PC-9 (cell line): ENCODE measurements around the gene MICOS13. TPM values are rescaled to one million over a fixed set of nuclear protein-coding genes. Genes with fewer than 3 reads are reported as not detected.

Experiments used
- BruUV-seq: library from RNA; stranded (reverse); fragments of 400-500 nt; replicated peaks from 2 replicates; lab custom pipeline; 2021; lab: Mats Ljungman, UMichigan
- CTCF ChIA-PET: fragments of 300-600 bp; sonication (Branson Sonifier 250); formaldehyde crosslinking; loops from one replicate; lab custom pipeline; 2022; ENCODE audit warnings: antibody characterized with exemption; lab: Charles Lee
- POLR2A ChIA-PET: fragments of 300-600 bp; sonication (Branson Sonifier 250); formaldehyde crosslinking; loops from one replicate; lab custom pipeline; 2022; ENCODE audit warnings: antibody characterized with exemption; ENCODE audit not compliant: unreplicated experiment; lab: Charles Lee
- DNase-seq, 2 experiments: peaks; one replicate each; pipeline versions ENCODE4 v3.0.0 to v3.0.0-alpha.2; 2015 to 2022; ENCODE audit warnings: mixed read lengths in 1 of 2
- H2AFZ ChIP-seq: fragments of 200-600 bp; sonication (generic); 2 replicates; pipeline ENCODE4 v1.8.1; 2017; ENCODE audit warnings: antibody characterized with exemption
- H3F3A ChIP-seq: fragments of 200-600 bp; sonication (generic); 2 replicates; pipeline ENCODE4 v1.8.1; 2017; ENCODE audit warnings: antibody characterized with exemption, mild to moderate bottlenecking, low read depth; ENCODE audit not compliant: insufficient read depth
- H3K27ac ChIP-seq: fragments of 200-600 bp; sonication (generic); 2 replicates; pipeline ENCODE4 v1.6.1; 2016; ENCODE audit warnings: mixed run types
- H3K27me3 ChIP-seq: fragments of 200-600 bp; sonication (generic); 2 replicates; pipeline ENCODE4 v1.6.1; 2016; ENCODE audit warnings: low read depth, mixed run types; ENCODE audit not compliant: insufficient read depth
- H3K36me3 ChIP-seq: fragments of 200-600 bp; sonication (generic); 2 replicates; pipeline ENCODE4 v1.6.1; 2016; ENCODE audit warnings: low read depth, mixed run types
- H3K4me1 ChIP-seq: fragments of 200-600 bp; sonication (generic); replicated peaks from 2 replicates; pipeline ENCODE4 v1.6.1; 2016; ENCODE audit warnings: mixed run types; ENCODE audit not compliant: insufficient read depth
- H3K4me2 ChIP-seq: fragments of 200-600 bp; sonication (generic); 2 replicates; pipeline ENCODE4 v1.6.1; 2017; ENCODE audit warnings: mixed run types
- H3K4me3 ChIP-seq: fragments of 200-600 bp; sonication (generic); 2 replicates; pipeline ENCODE4 v1.6.1; 2016; ENCODE audit warnings: mixed run types
- H3K79me2 ChIP-seq: fragments of 200-600 bp; sonication (generic); 2 replicates; pipeline ENCODE4 v1.6.1; 2017; ENCODE audit warnings: low read depth, mixed run types
- H3K9me2 ChIP-seq: fragments of 200-600 bp; sonication (generic); 2 replicates; pipeline ENCODE4 v1.8.1; 2017; ENCODE audit warnings: mild to moderate bottlenecking; ENCODE audit not compliant: insufficient read depth
- H3K9me3 ChIP-seq: fragments of 200-600 bp; sonication (generic); 2 replicates; pipeline ENCODE4 v1.8.1; 2016; ENCODE audit warnings: low read depth; ENCODE audit not compliant: insufficient read depth
- H4K20me1 ChIP-seq: fragments of 200-600 bp; sonication (generic); 2 replicates; pipeline ENCODE4 v1.8.1; 2017; ENCODE audit not compliant: insufficient read depth
- EZH2 ChIP-seq: fragments of 200-600 bp; sonication (generic); IDR thresholded peaks from 2 replicates; pipeline ENCODE4 v1.8.0; 2017; ENCODE audit warnings: antibody characterized with exemption, low read depth
- intact Hi-C: fragments of 100-400 bp; cut with micrococcal nuclease; formaldehyde crosslinking; loops from one replicate; pipeline ENCODE4 v1.10.0; 2022; ENCODE audit not compliant: unreplicated experiment
- total RNA-seq: library from RNA; stranded (reverse); gene quantifications from 2 replicates; pipeline ENCODE4 v1.2.3, GENCODE V29; 2021
- TF ChIP-seq, protein P1 (sequence below): fragments of 200-600 bp; sonication (generic); conservative IDR thresholded peaks from 2 replicates; pipeline ENCODE4 v1.6.1; 2017; ENCODE audit warnings: mixed run types, antibody characterized with exemption, mild to moderate bottlenecking, moderate library complexity

Gene MICOS13
- total RNA-seq, 1 experiment from 2014 or later: 34.7 TPM

DNA sequence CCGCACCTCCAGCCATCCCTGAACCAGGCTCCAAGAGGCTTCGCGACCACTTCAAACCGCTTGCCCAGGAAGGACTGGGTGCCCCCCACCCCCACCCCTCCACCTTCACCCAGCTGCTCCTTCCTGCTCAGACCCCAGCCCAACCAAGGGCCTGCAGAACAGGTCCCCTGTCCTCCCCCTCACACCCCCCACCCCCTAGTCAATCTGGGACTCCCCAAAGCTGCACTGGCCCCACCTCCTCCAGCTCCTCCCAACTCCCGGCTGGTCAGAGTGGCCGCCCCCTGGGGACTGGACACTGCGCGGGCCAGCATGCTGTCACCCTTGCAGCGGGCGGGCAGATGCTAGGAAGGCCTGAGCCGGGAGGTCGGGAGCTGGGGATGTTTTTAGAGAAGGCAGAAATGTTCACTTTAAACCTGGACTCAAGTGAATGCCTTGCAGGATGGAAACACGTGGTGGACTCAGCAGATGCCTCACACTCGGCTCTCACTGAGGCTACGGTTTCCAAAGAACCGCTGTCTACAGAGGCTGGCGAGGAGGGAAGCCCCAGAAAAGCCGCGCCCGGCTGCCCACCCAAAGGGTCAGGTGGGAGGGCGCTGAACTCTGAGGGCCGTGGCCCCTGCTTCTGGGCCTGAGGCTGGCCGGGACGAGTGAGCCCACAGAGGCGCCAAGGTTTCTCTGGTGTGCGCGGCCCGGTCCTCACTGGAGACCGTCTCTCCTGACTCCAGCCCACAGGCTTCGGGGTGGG, 17.7 kb upstream of the MICOS13 start:
- no peaks in the 10 kb centered on the region for H3K9me2 ChIP-seq
- no TSS peak for BruUV-seq
- no peak overlapping the region for H3K4me3 ChIP-seq
- H3K27me3 ChIP-seq: no peaks in the 10 kb centered on the region
- no peak overlapping the region for H2AFZ ChIP-seq
- DNase-seq: no peak
- H3K79me2 ChIP-seq: peaks cover 8% of the 10 kb centered on the region
- POLR2A ChIA-PET: no interaction called here
- TF ChIP-seq EZH2: no peak
- TF ChIP-seq, protein P1, sequence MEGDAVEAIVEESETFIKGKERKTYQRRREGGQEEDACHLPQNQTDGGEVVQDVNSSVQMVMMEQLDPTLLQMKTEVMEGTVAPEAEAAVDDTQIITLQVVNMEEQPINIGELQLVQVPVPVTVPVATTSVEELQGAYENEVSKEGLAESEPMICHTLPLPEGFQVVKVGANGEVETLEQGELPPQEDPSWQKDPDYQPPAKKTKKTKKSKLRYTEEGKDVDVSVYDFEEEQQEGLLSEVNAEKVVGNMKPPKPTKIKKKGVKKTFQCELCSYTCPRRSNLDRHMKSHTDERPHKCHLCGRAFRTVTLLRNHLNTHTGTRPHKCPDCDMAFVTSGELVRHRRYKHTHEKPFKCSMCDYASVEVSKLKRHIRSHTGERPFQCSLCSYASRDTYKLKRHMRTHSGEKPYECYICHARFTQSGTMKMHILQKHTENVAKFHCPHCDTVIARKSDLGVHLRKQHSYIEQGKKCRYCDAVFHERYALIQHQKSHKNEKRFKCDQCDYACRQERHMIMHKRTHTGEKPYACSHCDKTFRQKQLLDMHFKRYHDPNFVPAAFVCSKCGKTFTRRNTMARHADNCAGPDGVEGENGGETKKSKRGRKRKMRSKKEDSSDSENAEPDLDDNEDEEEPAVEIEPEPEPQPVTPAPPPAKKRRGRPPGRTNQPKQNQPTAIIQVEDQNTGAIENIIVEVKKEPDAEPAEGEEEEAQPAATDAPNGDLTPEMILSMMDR: no peak
- intact Hi-C loops: no loop called here
- no peak overlapping the region for H3K4me2 ChIP-seq
- CTCF ChIA-PET: no interaction called here
- H3K4me1 ChIP-seq: no peaks in the 10 kb centered on the region
- H4K20me1 ChIP-seq: peaks cover 26% of the 10 kb centered on the region
- no peak overlapping the region for H3K27ac ChIP-seq
- H3K9me3 ChIP-seq: no peaks in the 10 kb centered on the region
- H3K36me3 ChIP-seq: no peaks in the 10 kb centered on the region; the same call in 1 of the 2 replicates
- H3F3A ChIP-seq: peaks cover 21% of the 10 kb centered on the region; the same call in 1 of the 2 replicates

DNA sequence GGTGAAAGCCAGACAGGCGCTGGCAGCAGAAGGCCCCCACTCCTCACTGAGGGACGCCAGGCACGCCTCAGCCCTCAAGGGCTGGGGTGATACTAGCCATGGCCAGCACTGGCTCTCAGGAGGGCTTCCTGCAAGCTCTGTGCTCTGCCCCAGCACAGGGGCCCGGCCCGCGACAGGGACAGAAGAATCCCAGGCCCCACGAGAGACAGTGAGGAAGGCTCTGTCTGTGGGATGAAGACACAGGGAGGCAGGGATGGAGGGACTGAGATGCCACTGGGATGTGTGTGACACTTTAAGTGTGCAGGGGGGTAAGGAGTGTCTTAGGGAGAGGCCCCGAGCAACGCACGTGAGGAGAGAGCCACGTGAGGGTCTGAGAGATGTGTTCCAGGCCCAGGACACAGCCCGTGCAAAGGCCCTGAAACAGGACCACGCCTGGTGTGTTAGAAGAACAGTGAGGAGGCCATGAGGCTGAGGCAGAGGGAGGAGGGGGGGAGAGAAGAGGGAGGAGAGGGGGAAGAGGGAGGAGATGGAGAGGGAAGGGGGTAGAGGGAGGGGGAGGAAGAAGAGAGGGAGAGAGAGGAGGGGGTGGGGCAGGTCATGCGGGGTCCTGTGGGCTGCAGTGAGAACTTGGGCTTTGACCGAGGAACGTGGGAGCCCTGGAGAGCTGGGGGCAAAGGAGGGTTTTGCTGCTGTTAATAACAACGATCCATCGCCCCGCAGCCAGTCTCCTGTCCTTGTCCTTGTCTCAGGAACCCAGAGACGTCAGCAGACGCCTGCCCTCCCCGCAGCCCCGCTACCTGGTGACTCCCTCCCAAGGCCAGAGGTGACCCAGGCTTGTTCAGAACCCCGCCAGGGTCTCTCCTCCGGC, 16.9 kb upstream of the MICOS13 start:
- POLR2A ChIA-PET: no interaction called here

More for the DNA sequence above, 16.9 kb upstream of the MICOS13 start:
- DNase-seq: no peak
- H3K9me2 ChIP-seq: no peaks in the 10 kb centered on the region
- no peaks in the 10 kb centered on the region; the same call in 1 of the 2 replicates for H3K36me3 ChIP-seq
- H3K9me3 ChIP-seq: no peaks in the 10 kb centered on the region
- no peaks in the 10 kb centered on the region for H3K4me1 ChIP-seq
- peaks cover 34% of the 10 kb centered on the region for H4K20me1 ChIP-seq
- intact Hi-C loops: no loop called here
- TF ChIP-seq, protein P1: no peak
- no peak for TF ChIP-seq EZH2
- peaks cover 27% of the 10 kb centered on the region; the same call in 1 of the 2 replicates for H3F3A ChIP-seq
- H3K27me3 ChIP-seq: no peaks in the 10 kb centered on the region
- H3K4me3 ChIP-seq: no peak overlapping the region
- no TSS peak for BruUV-seq
- H2AFZ ChIP-seq: no peak overlapping the region
- CTCF ChIA-PET: no interaction called here
- no peak overlapping the region for H3K27ac ChIP-seq
- peaks cover 16% of the 10 kb centered on the region for H3K79me2 ChIP-seq
- H3K4me2 ChIP-seq: no peak overlapping the region
